Measurements from ENCODE around the gene C10orf53.
"Not testable (repeated sequence)": the region's sequence is repeated elsewhere in the genome, so short reads cannot be mapped to it uniquely, and the experiment has no call there.

C10orf53 gene

DNA sequence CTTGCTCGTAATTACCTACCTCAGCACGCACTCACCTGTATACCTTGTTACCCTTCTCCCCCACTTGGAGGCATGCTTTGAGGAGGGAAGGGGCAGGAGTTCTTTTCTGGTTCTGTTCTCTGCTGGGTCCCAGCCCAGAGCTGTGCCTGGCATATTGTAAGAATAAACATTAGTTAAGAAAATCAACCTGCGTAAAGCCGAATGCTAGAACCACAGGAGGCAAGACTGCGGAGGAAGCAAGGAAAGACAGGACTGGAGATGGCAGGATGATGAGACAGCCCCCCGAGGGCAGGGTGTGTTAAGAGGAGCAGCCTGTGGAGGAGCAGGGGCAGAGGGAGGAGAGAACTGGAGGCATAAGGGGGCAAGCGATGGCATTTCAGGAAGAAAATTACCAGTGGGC lies 9.5 kb downstream of the C10orf53 start:
- no peak for DNase-seq

DNA sequence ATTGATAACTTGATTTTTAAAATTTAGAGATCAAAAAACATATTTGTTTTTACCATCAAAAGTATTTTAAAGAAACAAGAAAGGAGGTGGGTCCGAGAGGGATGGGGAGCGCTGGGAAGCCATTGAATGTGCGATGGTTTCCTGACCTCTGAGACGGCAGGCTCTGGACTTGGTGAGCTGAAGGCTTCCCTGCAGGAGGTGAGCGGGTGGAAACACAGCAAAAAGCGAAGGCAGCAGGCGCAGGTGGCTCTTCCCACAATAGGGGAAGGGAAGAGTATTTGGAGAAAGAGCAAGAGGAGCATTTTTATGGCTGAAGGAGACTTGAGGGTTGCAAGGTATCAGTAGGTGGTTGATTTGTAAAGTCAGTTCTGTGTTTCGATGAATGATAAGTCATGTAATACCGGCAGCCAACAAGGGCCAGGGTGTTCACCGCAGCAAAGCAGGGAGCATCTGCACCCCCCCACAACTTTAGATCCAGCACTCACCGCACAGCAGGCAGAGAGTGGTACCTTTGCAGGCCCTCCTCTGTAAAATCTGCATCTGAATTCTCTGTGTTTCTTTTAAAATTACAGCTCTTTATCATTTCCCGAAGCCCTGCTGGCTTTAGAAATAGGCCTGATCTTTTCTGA lies 10.5 kb downstream of the C10orf53 start:
- DNase-seq: no peak

DNA sequence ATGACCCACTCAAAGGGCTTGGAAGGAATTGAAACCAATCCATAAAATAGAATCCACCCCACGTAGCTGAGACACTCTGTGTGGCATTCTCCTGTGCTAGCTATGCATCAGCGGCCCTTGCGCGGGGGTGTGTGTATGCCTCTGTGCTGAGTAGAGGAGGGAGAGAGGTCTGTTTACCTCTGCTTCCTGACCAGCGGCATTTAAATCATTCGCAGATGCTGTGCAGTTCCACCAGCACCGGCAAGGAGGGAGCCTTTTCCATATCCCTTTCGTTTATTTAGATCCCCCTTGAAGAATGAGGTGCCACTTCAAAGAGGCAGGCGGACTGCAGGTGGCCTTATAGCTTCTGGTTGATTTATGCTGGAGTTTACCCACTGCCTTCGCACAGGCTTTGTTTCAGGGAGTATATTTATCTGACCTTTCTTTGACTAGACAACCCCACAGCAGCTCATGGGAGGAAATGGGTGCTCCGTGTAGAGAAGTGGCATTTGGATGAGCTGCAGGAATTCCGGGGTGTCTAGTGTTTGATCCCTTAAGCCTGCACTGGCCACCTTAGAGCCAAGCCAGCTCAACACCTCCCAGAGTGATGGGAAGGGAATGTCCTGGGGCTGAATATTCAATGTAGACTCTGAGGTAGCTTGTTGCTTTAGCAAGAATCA lies 11.4 kb downstream of the C10orf53 start:
- no peak for DNase-seq

DNA sequence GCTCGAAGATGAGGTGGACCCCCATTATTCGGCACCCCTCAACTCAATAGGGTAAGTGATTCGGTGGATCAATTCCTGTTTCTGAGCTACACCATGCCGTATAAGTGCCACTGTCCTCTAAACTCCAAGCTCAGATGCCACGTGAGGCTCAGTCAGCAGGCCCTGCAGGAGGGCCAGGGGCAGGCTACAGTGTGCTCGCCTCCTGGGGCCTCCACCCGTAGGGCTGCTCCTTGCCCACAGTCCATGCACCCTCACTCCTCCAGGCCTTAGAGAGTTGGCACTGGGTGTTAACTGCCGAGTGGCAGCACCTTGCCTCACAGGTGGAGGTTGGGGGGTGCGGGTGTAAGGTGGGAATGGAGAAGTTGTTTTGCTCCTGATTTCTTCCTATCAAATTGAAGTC lies 12.1 kb downstream of the C10orf53 start:
- DNase-seq: no peak

DNA sequence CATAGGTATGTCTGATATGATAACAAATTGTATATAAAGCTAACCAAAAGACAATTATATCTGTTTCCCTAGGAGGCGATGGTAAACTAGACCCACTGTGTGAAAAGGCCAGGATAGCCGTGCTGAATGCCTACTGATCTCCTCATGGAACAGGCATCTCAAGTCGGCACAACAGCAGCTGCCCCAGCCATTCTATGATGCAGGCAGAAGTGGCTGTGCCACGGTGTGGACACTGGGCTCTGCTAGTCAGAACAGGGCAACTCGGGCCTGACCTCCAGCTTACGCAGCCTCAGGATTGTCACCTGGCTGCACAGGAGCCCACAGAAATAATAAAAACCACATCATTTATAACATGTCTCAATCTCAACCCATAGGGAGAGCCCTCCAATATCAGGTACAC lies 15.0 kb downstream of the C10orf53 start:
- DNase-seq: no peak

DNA sequence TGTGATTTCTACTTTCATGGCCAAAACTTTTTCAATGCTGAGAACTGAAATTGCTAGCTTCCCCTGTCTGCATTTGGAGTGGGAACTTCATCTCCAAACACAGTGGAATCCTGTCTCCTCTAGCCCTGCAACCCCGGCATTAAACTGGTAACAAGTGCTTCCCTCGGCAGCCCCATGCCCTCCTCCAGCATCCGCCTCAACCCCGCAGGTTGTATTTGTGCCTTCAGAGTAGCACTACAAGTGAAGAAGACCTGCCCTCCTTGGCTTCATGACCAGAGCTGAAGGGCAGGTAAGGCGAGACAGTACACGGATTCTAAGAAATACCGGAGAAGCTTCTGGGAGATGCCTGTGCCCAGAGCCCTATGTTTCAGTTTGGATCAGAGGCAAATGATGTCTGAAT lies 16.9 kb downstream of the C10orf53 start:
- DNase-seq: no peak

DNA sequence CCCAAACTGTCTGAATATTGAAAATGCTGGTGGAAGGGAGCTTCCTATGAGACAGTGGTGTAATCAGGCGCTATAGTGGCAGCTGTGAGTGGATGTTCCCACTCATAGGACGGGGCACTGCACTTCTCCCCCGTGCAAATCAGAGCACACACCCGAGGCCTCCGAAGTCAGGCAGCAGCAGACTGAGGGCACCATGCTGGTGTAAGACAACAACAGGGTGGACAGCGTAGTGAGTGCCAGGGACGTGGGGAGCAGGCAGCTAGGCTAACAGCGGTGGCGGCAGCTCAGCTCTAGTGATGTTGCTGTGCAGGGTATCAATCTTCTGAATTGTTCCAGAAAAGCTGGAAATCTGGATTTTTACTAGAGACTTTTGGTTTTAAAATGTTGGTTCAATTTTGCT lies 19.2 kb downstream of the C10orf53 start:
- no peak for DNase-seq

DNA sequence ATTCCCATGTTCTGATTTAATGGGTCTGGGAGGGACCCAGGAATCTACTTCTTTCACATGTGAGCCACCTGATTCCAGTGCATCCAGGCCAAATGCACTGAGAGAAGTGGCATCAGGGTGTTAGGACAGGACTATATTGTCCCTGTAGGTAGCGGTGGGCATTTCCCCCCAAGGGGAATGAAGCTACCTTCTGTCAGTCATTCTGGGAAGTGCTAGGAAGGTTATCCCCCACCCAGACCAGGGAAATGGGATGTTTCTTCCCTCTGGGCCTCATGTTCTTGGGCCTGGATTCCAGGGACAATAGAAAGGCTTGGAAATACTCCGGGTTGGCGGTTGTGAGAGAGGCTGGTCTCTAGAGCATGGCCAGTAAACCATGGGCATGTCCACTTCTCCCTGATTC lies 20.8 kb downstream of the C10orf53 start:
- no peak for DNase-seq

DNA sequence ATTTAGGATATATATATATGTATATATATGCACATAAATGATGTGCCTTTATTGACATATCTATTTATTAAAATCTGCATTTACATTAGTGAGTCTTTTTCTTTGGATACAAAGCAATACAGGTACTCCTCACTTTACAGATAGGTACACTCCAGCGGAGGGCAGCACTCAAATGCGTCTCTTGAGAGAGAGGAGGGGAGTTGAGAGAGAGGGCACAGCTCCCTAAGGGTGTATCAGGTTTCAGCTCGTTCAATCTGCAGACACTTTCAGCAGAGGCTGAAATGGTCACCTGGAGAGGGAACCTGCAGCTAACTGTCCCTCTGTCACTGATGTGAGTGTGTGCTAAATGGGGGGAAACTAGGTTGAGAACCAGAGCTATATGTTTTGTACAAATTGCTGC lies 21.5 kb downstream of the C10orf53 start:
- DNase-seq: no peak

DNA sequence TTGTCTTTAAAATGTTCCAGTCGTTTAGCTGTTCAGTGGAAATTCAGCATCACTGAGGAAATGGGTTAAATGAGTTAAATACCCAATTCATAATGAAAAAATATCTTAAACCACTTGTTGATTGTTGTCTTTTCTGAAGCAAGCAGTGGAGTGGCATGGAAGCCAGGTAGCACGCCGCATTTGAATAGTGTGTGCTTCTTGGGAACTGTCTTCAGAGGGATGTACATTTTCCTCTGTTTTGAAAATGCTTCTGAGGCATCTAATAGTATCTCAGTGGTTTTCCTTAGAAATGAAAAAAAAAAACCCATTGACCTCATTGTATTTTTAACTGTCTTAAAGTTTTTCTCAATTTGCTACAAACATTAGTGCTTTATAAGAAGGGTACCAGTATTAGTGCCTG lies 28.1 kb downstream of the C10orf53 start:
- DNase-seq: no peak

DNA sequence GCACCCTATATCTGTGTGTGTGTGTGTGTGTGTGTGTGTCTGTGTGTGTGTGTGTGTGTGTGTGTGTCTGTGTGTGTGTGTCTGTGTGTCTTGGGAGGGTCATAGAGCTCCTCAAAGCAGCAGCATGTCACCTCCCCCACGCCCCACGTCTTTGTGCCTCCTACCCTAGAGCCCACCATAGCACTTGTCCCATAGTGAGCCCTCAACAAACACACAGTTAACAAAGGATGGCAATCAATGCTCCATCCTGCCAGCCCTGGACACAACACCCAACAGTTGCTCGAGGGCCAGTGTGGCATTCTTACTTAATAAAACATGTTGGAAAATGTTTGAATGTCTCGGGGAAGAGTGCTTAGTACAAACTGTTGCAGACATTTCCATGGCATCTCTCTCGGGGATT lies 30.5 kb downstream of the C10orf53 start:
- DNase-seq: no peak

DNA sequence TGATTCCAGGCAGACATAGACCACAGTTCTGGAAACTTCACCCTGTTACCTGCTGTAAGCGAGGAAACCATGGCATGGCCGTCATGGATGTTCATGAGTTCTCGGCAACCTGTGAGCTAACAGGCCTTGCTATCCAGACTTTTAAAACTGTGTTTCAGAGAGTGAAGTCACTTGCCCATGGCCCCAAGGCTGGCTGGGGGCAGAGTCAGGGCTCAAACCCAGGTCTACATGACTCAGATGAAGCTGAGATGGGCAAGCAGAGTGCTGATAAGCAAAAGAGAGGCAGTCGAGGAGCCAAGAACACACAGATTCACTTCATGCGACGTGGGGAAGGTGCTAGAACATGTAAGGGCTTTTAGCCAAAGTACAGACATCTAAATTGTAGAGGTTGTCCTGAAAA lies 31.5 kb downstream of the C10orf53 start:
- DNase-seq: no peak

DNA sequence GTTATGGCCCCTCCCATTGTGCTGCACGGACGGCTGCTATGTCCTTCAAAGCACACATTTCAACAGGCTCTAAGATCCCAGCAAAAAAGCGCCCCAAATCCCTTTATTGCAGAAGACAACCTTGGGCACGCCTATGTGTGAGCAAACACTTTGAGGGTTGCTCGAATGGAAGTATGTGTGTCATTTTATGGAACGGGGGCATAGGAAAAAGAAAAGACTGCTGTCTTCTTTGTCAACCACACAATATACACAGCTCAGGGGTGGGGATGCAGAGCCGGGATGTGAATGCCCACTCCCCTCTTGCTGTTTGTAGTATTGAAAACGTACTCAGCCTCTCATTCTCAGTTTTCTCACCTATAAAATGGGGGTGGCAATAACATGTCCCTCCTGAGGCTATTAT lies 32.0 kb downstream of the C10orf53 start:
- no peak for DNase-seq

DNA sequence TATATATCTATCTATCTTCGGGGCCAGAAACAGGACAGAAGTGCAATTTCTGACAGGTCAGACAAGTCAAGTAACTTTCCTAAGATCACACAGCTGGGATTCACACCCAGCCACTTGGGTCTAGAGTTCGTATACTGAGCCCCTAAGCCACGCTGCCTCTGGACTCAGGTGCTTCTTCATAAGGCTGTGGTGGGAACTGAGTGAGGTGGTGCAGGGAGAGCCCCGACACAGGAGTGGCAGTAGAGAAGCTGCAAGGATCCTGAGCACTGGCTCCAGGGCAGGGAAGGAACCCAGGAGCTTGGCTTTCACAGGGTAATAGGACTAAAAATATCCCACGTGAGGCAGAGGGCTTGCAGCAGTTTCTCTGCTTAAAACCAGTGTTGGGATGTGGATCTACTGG lies 33.8 kb downstream of the C10orf53 start:
- DNase-seq: no peak

DNA sequence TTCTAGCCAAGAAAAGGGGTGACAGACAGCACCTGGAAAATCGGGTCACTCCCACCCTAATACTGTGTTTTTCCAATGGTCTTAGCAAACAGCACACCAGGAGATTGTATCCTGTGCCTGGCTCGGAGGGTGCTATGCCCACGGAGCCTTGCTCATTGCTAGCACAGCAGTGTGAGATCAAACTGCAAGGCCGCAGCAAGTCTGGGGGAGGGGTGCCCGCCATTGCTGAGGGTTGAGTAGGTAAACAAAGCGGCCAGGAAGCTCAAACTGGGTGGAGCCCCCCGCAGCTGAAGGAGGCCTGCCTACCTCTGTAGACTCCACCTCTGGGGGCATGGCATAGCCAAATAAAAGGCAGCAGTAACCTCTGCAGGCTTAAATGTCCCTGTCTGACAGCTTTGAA lies 35.7 kb downstream of the C10orf53 start:
- DNase-seq: not testable (repeated sequence)

DNA sequence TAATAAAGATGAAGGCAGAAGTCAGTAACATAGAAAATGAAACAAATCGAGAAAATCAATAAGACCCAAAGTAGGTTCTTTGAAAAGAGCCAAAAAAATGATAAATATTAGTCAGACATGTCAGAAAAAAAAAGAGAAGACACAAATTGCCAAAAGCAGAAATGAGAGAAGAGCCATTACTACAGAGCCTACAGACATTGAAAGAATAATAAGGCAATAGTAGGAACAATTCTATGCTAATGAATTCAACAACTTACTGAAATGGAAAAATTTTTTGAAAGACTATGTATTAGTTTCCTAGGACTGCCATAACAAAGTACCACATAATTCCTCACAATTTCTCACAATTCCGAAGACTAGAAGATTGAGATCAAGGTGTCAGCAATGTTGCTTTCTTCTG lies 47.1 kb downstream of the C10orf53 start:
- no peak for DNase-seq

DNA sequence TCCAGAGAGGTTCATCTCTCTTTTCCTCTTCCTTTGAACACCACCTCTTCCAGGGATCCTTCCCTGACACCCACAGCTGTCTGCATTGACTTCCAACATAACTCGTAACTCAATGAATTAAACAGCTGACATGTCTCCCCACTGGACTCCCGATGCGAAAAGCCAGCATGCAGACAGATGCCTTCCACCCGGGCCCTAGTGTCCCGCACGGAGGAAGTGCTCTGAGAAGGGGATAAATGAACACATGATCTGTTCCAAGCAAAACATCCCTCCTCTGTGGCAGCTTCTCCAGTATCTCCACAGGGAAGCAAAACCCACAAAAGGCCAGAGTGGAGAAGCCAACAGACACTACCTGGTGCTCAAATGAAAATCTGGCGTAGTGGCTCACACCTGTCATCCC lies 54.4 kb downstream of the C10orf53 start:
- no peak for DNase-seq

DNA sequence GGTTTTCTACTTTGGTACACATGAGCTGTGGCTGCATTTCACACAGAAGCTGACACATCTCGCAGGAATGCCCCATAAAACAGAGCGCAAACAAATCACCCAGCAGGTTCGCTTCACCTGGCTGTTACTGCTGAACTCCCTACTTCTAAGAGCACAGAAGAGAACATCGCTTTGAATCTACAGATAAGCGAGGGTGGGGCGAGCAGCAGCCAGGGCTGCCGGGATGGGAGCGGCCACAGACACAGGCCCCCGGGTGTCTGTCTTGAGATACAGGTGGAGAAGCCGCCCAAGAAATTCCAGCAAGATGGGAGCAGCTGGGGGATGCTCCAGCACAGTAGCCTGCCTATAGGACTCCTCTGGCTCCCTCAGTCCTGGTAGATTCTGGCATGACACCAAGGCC lies 55.2 kb downstream of the C10orf53 start:
- no peak for DNase-seq

DNA sequence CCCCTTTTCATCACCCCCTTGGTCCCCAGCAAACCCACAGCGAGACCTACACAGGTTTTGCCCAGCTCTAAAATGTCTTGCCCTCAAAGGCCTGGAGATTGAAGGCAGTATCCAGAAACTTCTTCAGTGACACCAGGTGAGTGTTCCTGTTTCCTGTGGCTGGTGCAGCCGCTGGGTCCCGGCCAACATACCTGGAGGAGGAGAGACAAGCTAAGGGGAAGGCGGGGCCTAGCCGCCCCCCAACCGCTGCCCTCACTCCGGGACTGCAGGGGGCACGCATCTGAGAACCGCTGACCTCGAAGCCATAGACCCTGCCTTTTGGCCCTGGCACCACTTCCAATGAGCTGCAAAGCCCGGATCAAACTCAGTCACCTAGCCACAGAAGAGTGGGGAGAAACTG lies 55.7 kb downstream of the C10orf53 start:
- no peak for DNase-seq

DNA sequence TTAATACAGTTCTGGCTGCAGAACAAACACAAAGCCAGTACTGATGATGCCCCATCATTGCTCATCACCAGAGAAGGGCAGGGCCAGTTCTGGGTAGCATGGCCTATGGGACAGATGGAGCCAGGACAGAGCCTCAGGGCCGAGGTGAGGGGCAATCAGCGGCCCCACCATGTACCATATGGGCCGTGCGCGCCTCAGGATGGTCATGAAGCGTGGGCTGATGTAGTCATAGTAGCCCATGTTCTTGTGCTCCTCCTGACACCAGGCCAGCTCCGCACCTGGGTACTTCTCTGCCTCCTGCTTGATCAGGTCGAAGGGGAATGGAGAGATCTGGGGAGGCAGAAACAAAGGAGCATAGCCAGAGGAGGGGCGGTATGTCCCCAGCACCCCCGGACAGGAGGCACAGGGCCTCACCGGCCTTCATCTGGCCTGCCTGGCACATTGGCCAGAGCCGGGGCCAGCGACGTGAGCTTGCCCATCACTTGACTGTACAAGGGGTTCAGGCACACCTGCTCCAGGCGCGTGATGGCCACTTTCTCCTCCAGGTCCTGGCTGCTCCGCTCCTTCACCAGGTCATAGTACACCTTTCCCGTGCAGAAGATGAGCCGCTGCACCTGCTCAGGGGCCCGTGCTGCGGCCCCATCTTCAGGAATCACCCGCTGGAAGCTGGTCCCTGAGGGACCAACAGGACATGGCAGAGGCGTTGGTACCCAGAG lies 56.6 kb downstream of the C10orf53 start:
- no peak for DNase-seq

DNA sequence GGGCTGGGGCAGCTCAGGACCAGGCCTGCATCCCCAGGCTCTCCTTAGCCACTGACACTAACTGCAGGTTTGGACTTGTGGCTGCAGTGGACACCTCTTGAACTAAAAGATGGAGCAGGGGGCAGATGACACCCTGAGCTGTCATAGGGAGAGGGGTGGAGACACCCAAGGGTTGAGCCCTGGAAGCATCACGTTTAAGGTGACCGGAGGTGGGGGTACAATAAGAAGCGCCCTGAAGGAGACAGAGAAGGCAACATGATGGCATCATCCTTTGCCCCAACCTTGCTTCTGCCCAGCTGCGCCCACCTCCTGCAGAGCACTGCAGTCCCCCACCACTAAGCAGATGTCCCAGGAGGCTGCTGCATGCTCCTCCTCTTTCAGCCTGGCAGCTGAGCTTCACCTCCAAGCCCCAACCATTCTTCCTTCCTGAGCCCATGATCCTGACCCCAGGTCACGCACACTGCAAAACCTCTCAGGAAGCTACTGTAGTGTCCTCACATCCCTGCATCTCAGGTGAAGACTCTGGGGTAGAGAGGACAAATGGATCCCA lies 57.2 kb downstream of the C10orf53 start:
- DNase-seq: no peak

DNA sequence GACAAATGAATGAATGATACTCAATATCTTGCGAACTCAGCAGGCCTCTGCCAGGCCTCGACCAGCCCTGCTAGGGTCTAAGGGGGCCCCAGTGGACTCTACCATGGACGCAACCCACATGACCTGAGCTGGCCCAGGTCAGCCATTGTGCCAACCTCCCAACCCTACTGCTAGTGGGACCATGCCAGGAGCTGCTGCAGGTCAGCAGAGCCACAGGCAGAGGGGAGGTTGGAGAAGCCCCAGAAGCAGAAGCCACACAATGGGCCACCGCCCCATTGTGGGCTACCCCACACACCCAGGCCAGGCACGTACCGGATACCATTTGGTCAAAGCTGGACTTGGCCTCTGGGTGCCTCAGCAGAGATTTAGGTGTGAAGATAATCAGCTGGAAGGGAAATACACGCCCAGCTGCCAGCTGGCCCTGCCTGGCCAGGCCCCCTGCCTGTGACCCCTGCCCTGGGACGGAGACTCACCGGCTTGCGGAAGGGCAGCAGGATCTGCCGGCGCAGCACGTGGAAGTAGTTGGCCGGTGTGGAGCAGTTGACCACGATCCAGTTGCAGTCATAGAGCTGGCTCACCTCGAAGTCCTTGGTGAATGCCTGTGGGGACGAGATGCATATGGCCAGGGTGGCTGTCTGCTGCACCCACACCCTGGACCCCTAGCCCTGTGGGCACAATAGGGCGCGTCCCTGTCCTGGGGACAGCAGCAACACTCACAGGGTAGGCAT lies 58.2 kb downstream of the C10orf53 start:
- DNase-seq: no peak

DNA sequence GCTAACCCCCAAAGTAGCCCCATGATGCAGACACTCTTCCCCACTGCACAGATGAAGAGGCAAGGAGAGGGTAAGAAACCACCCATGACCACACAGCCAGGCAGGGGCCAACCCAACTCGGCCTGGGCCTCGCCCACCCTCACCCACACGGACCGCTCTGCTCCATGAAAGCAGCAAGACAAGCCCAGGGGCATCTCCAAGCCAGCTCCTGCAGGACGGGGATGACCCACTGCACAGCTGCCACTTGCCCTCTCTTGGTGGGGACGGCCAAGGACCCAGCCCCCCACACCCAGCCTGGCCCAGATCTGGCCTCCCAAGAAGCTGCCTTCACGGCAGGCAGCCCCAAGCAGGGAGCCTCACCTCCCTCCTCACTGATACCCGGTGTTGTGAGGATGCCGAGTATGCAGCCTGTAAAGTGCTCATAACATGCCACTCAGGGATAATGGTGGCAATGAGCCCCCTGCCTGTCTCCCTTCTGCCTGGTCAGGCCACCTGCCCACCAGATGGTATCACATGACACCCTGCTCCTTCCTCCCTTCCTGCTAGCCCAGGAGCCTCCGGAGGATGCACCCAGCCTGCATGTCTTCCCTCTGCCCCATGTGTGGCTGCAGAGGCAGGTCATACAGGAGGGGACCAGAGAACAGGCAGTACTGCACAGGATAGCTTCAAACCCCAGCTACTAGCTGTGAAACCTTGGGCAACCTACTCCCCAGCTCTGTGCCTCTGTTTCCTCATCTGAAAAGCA lies 59.3 kb downstream of the C10orf53 start:
- no peak for DNase-seq
